ENCODE data around the gene RBM42. TPM values are rescaled to one million over a fixed set of nuclear protein-coding genes. Genes with fewer than 3 reads are reported as not detected.
A peak's percentile ranks its signal among the peaks of the same experiment; 100 is the strongest.

The RBM42 gene
- total RNA-seq (2016; rRNA removed; fragmentation: Illumina TruSeq; extraction: Trizol) (49.7 and 55.3 TPM in 2 replicates), polyA plus RNA-seq (2011; rRNA removed) (27.2 and 30.6 TPM in 2 replicates), polyA minus RNA-seq (2011; rRNA and poly(A)+ RNA removed; ENCODE audit: low replicate concordance) (29.9 and 44.8 TPM in 2 replicates), Bru-seq, nascent RNA (percentile 60 among the genes with signal in this experiment), BruChase-seq, experiment 1, labeled RNA remaining after a 6-hour chase (percentile 79 among the genes with signal in this experiment), BruChase-seq, experiment 2, labeled RNA remaining after a 2-hour chase (percentile 65 among the genes with signal in this experiment)
- 6.0 and 6.9 TPM in 2 replicates for total RNA-seq (2016; cell fraction: cytosol; rRNA removed; fragmentation: Illumina TruSeq; extraction: Trizol; ENCODE audit: low read depth)
- 47.3 and 54.7 TPM in 2 replicates for total RNA-seq (2016; cell fraction: insoluble cytoplasmic fraction; rRNA removed; fragmentation: Illumina TruSeq; extraction: Trizol)
- 14.0 and 14.6 TPM in 2 replicates for total RNA-seq (2016; cell fraction: membrane; rRNA removed; fragmentation: Illumina TruSeq; extraction: Trizol)
- 19.2 and 23.6 TPM in 2 replicates for total RNA-seq (2016; cell fraction: nucleus; rRNA removed; fragmentation: Illumina TruSeq; extraction: Trizol)
- 31.2 and 46.3 TPM in 2 replicates for polyA plus RNA-seq (2011; cell fraction: cytosol; rRNA removed)
- polyA plus RNA-seq (2011; cell fraction: nucleus; rRNA removed) = 22.3 and 22.9 TPM in 2 replicates
- 29.6 and 31.8 TPM in 2 replicates for polyA plus RNA-seq (2012)
- polyA plus RNA-seq (2016; cell fraction: cytosol; fragmentation: Illumina TruSeq; extraction: Trizol; ENCODE audit: low read depth) = 8.2 TPM in 2 replicates
- 57.8 and 72.2 TPM in 2 replicates for polyA plus RNA-seq (2016; cell fraction: insoluble cytoplasmic fraction; fragmentation: Illumina TruSeq; extraction: Trizol; ENCODE audit: low read depth)
- polyA plus RNA-seq (2016; cell fraction: membrane; fragmentation: Illumina TruSeq; extraction: Trizol; ENCODE audit: low read depth) = 10.1 and 13.3 TPM in 2 replicates
- polyA plus RNA-seq (2016; cell fraction: nucleus; fragmentation: Illumina TruSeq; extraction: Trizol; ENCODE audit: insufficient read depth, low read depth) = 40.6 and 42.2 TPM in 2 replicates
- polyA minus RNA-seq (2011; cell fraction: cytosol; rRNA and poly(A)+ RNA removed) = 18.9 and 20.0 TPM in 2 replicates
- 4.8 and 6.1 TPM in 2 replicates for polyA minus RNA-seq (2011; cell fraction: nucleus; rRNA and poly(A)+ RNA removed)
- long read RNA-seq, experiment 1, transcript RBM42-201 (10 exons, 1,680 nt) = major isoform, 33 of 82 reads
- long read RNA-seq, experiment 1, partial matches to known transcripts = 6 of 82 reads
- long read RNA-seq, experiment 1, other reads (novel, unspliced or antisense) = 41 of 82 reads
- long read RNA-seq, experiment 2, transcript RBM42-201 (10 exons, 1,680 nt) = major isoform, 57 of 184 reads
- long read RNA-seq, experiment 2, transcript RBM42-203 (9 exons, 1,609 nt) = minor isoform, 5 of 184 reads
- long read RNA-seq, experiment 2, partial matches to known transcripts = 40 of 184 reads
- long read RNA-seq, experiment 2, other reads (novel, unspliced or antisense) = 78 of 184 reads

GRCh38 chr19:35628565-35629331, at the start of gene RBM42:
RBM42 (plus strand) TSS chr19:35629036; CDS start chr19:35629154, 118 bp downstream.
- Histone ChIP-seq H3K4me1 (ENCODE audit: insufficient read depth, low read length) (peaks cover 18% of the 10 kb centered on the region; the same call in 1 of the 2 replicates), H4K20me1 (ENCODE audit: insufficient read depth, low read length) (no peaks in the 10 kb centered on the region), H3K4me2 (ENCODE audit: low read depth, low read length) (peak within 1 kb of the TSS; percentile 97), H3K4me3 (replicated peaks in 1 of 3; ENCODE audit: insufficient read depth in 1 of 3, low read depth in 2 of 3, low read length in 3 of 3) (peak within 1 kb of the TSS; percentile 88 to 94 (median 88)), H3K9me3 (ENCODE audit: low read length) (no peaks in the 10 kb centered on the region), H3K9ac (ENCODE audit: insufficient read depth, low read depth, low read length) (peak within 1 kb of the TSS; percentile 91), H3K36me3 (replicated peaks in 1 of 2; ENCODE audit: control insufficient read depth in 1 of 2, insufficient read depth in 2 of 2, low read length in 2 of 2) (peaks cover 16 to 29% of the 10 kb centered on the region in 2 experiments; a peak in 4 of 5 replicates), H3K79me2 (ENCODE audit: insufficient read depth, low read length) (peaks cover 10% of the 10 kb centered on the region), H3K27me3 (ENCODE audit: control insufficient read depth in 1 of 2, insufficient read depth in 2 of 2, low read length in 2 of 2) (no peaks in the 10 kb centered on the region; a peak in 1 of 5 replicates), H3K27ac (ENCODE audit: extremely low read length, insufficient read depth, low read length) (peak within 1 kb of the TSS; percentile 90), H2AFZ (ENCODE audit: low read length) (no peak within 1 kb of the TSS)
- peak; percentile 99 for ATAC-seq
- CTCF ChIA-PET (ENCODE audit: low intra/inter-chr PET ratio, low total read pairs) = no interaction called here
- 0% methylated on average over 25 of the region's 56 CpGs for WGBS (ENCODE audit: low lambda C conversion rate)
- FAIRE-seq = peak; percentile 99
- in situ Hi-C loops (cut with HindIII; ENCODE audit: extremely low pct_ligation_motif_present, low pct_unique_long_range_greater_than_20kb) (no loop called here), intact Hi-C loops (cut with micrococcal nuclease; ENCODE audit: unreplicated experiment) (no loop called here)
- peak; percentile 99 for DNase-seq (ENCODE audit: low spot score)
- no TSS peak for BruUV-seq (replicated peaks)
- POLR2A ChIA-PET = interaction anchor here (1.0 to 1.6 kb wide), 5 partner anchors 14 to 33 kb away, joined by 3 to 4 read pairs (median 4); partner anchors contain the start of genes COX6B1 and HAUS5
- peak; percentile 79; the same call in 1 of the 2 replicates for TF ChIP-seq MEIS1 (CRISPR knock-in tag; IDR thresholded peaks at IDR 0.05; ENCODE audit: borderline replicate concordance)
- TF ChIP-seq HOXA9 (CRISPR knock-in tag; IDR thresholded peaks at IDR 0.05; ENCODE audit: borderline replicate concordance) = no peak
- peak; percentile 19 for TF ChIP-seq SKI (IDR thresholded peaks at IDR 0.05; ENCODE audit: partially characterized antibody)
- peak; percentile 93 for TF ChIP-seq IRF9 (CRISPR knock-in tag; IDR thresholded peaks at IDR 0.05; ENCODE audit: borderline replicate concordance)
- peak; percentile 59 for TF ChIP-seq ERF (CRISPR knock-in tag; IDR thresholded peaks at IDR 0.05)
- TF ChIP-seq ZBTB10 (CRISPR knock-in tag; IDR thresholded peaks at IDR 0.05; ENCODE audit: borderline replicate concordance) = no peak
- TF ChIP-seq MNT (IDR thresholded peaks at IDR 0.05) = peak; percentile 59
- no peak for TF ChIP-seq ZSCAN25 (CRISPR knock-in tag; IDR thresholded peaks at IDR 0.05)
